ENCODE data around the gene ARL11.

DNA sequence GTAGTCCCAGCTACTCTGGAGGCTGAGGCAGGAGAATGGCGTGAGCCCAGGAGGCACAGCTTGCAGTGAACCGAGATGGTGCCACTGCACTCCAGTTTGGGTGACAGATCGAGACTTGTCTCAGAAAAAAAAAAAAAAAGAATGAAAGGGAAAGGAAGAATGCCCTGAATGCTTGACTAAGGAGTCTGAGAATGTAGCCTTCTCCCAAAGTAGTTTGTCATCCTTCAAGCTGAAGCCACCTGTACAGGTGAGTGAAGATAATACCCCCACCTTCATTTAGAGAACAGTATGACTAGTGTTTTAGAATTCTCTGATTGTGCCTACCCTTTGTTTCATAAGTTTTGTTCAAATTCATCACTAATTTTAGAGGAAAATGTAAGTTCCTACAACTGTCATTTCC is 48.8 kb upstream of the ARL11 start:
- TF ChIP-seq, protein P1, sequence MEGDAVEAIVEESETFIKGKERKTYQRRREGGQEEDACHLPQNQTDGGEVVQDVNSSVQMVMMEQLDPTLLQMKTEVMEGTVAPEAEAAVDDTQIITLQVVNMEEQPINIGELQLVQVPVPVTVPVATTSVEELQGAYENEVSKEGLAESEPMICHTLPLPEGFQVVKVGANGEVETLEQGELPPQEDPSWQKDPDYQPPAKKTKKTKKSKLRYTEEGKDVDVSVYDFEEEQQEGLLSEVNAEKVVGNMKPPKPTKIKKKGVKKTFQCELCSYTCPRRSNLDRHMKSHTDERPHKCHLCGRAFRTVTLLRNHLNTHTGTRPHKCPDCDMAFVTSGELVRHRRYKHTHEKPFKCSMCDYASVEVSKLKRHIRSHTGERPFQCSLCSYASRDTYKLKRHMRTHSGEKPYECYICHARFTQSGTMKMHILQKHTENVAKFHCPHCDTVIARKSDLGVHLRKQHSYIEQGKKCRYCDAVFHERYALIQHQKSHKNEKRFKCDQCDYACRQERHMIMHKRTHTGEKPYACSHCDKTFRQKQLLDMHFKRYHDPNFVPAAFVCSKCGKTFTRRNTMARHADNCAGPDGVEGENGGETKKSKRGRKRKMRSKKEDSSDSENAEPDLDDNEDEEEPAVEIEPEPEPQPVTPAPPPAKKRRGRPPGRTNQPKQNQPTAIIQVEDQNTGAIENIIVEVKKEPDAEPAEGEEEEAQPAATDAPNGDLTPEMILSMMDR (IDR thresholded peaks at IDR 0.05; ENCODE audit: low read depth, low read length), result no peak
- TF ChIP-seq EZH2phosphoT487 (IDR thresholded peaks at IDR 0.05; ENCODE audit: low read depth), result no peak

Measured in OCI-LY3 (cell line).